Duodenal mucosa (tissue), 2 donors: ENCODE data around the gene CYCS.
"Not testable (repeated sequence)": the region's sequence is repeated elsewhere in the genome, so short reads cannot be mapped to it uniquely, and the experiment has no call there.

Source experiments
- H3K27ac ChIP-seq: one replicate; pipeline ENCODE4 v1.7.0; 2013; ENCODE audit warnings: low read depth, low read length
- H3K27me3 ChIP-seq, 2 donors: one replicate each; pipeline ENCODE4 v1.7.0; 2013; ENCODE audit warnings: low read length in 2 of 2, control low read depth in 1 of 2; ENCODE audit not compliant: insufficient read depth in 2 of 2, control insufficient read depth in 1 of 2
- H3K36me3 ChIP-seq, 2 donors: one replicate each; pipeline ENCODE4 v1.7.0; 2013; ENCODE audit warnings: low read length in 2 of 2, control low read depth in 1 of 2; ENCODE audit not compliant: insufficient read depth in 2 of 2, control insufficient read depth in 1 of 2
- H3K4me1 ChIP-seq, 2 donors: one replicate each; pipeline ENCODE4 v1.7.0; 2013; ENCODE audit warnings: low read length in 2 of 2, control low read depth in 1 of 2; ENCODE audit not compliant: insufficient read depth in 2 of 2, control insufficient read depth in 1 of 2
- H3K4me3 ChIP-seq, 2 donors: one replicate each; pipeline ENCODE4 v1.7.0; 2013; ENCODE audit warnings: low read length in 2 of 2, low read depth in 1 of 2
- H3K9ac ChIP-seq, 2 donors: one replicate each; pipeline ENCODE4 v1.7.0; 2013; ENCODE audit warnings: low read length in 2 of 2, low read depth in 1 of 2
- H3K9me3 ChIP-seq, 2 donors: one replicate each; pipeline ENCODE4 v1.7.0; 2013; ENCODE audit warnings: low read length in 2 of 2, control low read depth in 1 of 2; ENCODE audit not compliant: control insufficient read depth in 1 of 2

The CYCS gene

GRCh38 chr7:25098096-25099046 is 26.7 kb downstream of the CYCS start:
- Histone ChIP-seq H3K4me1 (peaks cover 0 to 3% of the 10 kb centered on the region in 2 donors), H3K36me3 (no peaks in the 10 kb centered on the region), H3K27me3 (no peaks in the 10 kb centered on the region), H3K9ac (no peak overlapping the region), H3K27ac (no peak overlapping the region), H3K4me3 (no peak overlapping the region), H3K9me3 (no peaks in the 10 kb centered on the region)

- no peak overlapping the region for H3K9ac ChIP-seq
- no peaks in the 10 kb centered on the region for H3K9me3 ChIP-seq
- no peaks in the 10 kb centered on the region for H3K27me3 ChIP-seq
- no peak overlapping the region for H3K27ac ChIP-seq
- no peak overlapping the region for H3K4me3 ChIP-seq
- peaks cover 0 to 3% of the 10 kb centered on the region in 2 donors for H3K4me1 ChIP-seq
- H3K36me3 ChIP-seq: no peaks in the 10 kb centered on the region
Measured at GRCh38 chr7:25095516-25096345, 29.3 kb downstream of the CYCS start.

GRCh38 chr7:25093268-25093826 is 31.7 kb downstream of the CYCS start:
- H3K27me3 ChIP-seq: no peaks in the 10 kb centered on the region
- H3K4me3 ChIP-seq: no peak overlapping the region
- H3K36me3 ChIP-seq: no peaks in the 10 kb centered on the region
- peaks cover 0 to 3% of the 10 kb centered on the region in 2 donors for H3K4me1 ChIP-seq
- H3K9ac ChIP-seq: no peak overlapping the region
- H3K27ac ChIP-seq: no peak overlapping the region
- H3K9me3 ChIP-seq: no peaks in the 10 kb centered on the region

- no peaks in the 10 kb centered on the region for H3K36me3 ChIP-seq
- no peak overlapping the region for H3K9ac ChIP-seq
- no peak overlapping the region for H3K27ac ChIP-seq
Measured at GRCh38 chr7:25091779-25092178, 33.3 kb downstream of the CYCS start.

GRCh38 chr7:25091176-25091575 is 33.9 kb downstream of the CYCS start:
- no peak overlapping the region for H3K27ac ChIP-seq
- no peaks in the 10 kb centered on the region for H3K27me3 ChIP-seq
- H3K4me1 ChIP-seq: peaks cover 0 to 3% of the 10 kb centered on the region in 2 donors
- H3K9ac ChIP-seq: no peak overlapping the region
- no peaks in the 10 kb centered on the region for H3K9me3 ChIP-seq
- no peaks in the 10 kb centered on the region for H3K36me3 ChIP-seq
- H3K4me3 ChIP-seq: no peak overlapping the region

More at GRCh38 chr7:25091779-25092178, 33.3 kb downstream of the CYCS start:
- Histone ChIP-seq H3K4me3 (no peak overlapping the region), H3K4me1 (peaks cover 0 to 3% of the 10 kb centered on the region in 2 donors), H3K9me3 (no peaks in the 10 kb centered on the region), H3K27me3 (no peaks in the 10 kb centered on the region)

- Histone ChIP-seq H3K4me3 (no peak overlapping the region), H3K4me1 (peaks cover 0 to 3% of the 10 kb centered on the region in 2 donors), H3K9ac (no peak overlapping the region), H3K9me3 (no peaks in the 10 kb centered on the region), H3K27me3 (no peaks in the 10 kb centered on the region), H3K27ac (no peak overlapping the region), H3K36me3 (no peaks in the 10 kb centered on the region)
Measured at GRCh38 chr7:25090374-25090773, 34.7 kb downstream of the CYCS start.

- H3K27me3 ChIP-seq: no peaks in the 10 kb centered on the region
- H3K9me3 ChIP-seq: no peaks in the 10 kb centered on the region
- no peaks in the 10 kb centered on the region for H3K36me3 ChIP-seq
- H3K4me3 ChIP-seq: no peak overlapping the region
- no peak overlapping the region for H3K9ac ChIP-seq
- no peak overlapping the region for H3K27ac ChIP-seq
- no peaks in the 10 kb centered on the region for H3K4me1 ChIP-seq
Measured at GRCh38 chr7:25087855-25088254, 37.2 kb downstream of the CYCS start.

GRCh38 chr7:25084821-25085220 is 40.2 kb downstream of the CYCS start:
- H3K4me1 ChIP-seq: no peaks in the 10 kb centered on the region
- no peaks in the 10 kb centered on the region for H3K27me3 ChIP-seq
- no peak overlapping the region for H3K27ac ChIP-seq
- no peaks in the 10 kb centered on the region for H3K36me3 ChIP-seq
- no peaks in the 10 kb centered on the region for H3K9me3 ChIP-seq
- H3K9ac ChIP-seq: no peak overlapping the region
- H3K4me3 ChIP-seq: no peak overlapping the region

GRCh38 chr7:25083201-25083600 is 41.9 kb downstream of the CYCS start:
- Histone ChIP-seq H3K4me1 (no peaks in the 10 kb centered on the region), H3K36me3 (no peaks in the 10 kb centered on the region), H3K4me3 (no peak overlapping the region), H3K27ac (no peak overlapping the region), H3K27me3 (no peaks in the 10 kb centered on the region), H3K9me3 (no peaks in the 10 kb centered on the region), H3K9ac (no peak overlapping the region)

- not testable (repeated sequence) for H3K4me1 ChIP-seq, H3K4me3 ChIP-seq, H3K9me3 ChIP-seq, H3K36me3 ChIP-seq, H3K27me3 ChIP-seq, H3K9ac ChIP-seq, H3K27ac ChIP-seq
Measured at GRCh38 chr7:25082041-25082440, 43.0 kb downstream of the CYCS start.
